Limb (tissue), 2 donors: ENCODE results near the gene GSTM5.
A peak's percentile ranks its signal among the peaks of the same experiment; 100 is the strongest.
"Not testable (repeated sequence)": the region's sequence is repeated elsewhere in the genome, so short reads cannot be mapped to it uniquely, and the experiment has no call there.

ENCODE experiments used
- DNase-seq, 2 donors: peaks; one replicate each; pipeline ENCODE4 v3.0.0-alpha.2; 2016; ENCODE audit errors: extremely low spot score in 2 of 2

Gene GSTM5

GRCh38 chr1:109728870-109729269 is 16.8 kb downstream of the GSTM5 start:
- DNase-seq: no peak

GRCh38 chr1:109730666-109731065 is 18.6 kb downstream of the GSTM5 start:
- DNase-seq: no peak

- DNase-seq: no peak
These were observed 20.4 kb downstream of the GSTM5 start for GRCh38 chr1:109732390-109732881.

- DNase-seq: peak in 1 of 2 donors; percentile 12
These were observed 21.3 kb downstream of the GSTM5 start for GRCh38 chr1:109733236-109733870.

GRCh38 chr1:109739738-109740614 is 27.9 kb downstream of the GSTM5 start:
- DNase-seq: peak; percentile 75 to 92

- no peak for DNase-seq
These were observed 28.7 kb downstream of the GSTM5 start, which contains the start of gene GSTM3 for GRCh38 chr1:109740615-109741373. Gene GSTM3 (minus strand): TSS chr1:109741038. CDS start chr1:109740287, 751 bp downstream.

- not testable (repeated sequence) for DNase-seq
These were observed 36.3 kb downstream of the GSTM5 start for GRCh38 chr1:109748311-109748710.

- no peak for DNase-seq
These were observed 37.2 kb downstream of the GSTM5 start for GRCh38 chr1:109749221-109749620.

GRCh38 chr1:109750241-109750882 is 38.3 kb downstream of the GSTM5 start:
- DNase-seq: no peak

GRCh38 chr1:109750920-109751319 is 38.9 kb downstream of the GSTM5 start:
- no peak for DNase-seq

GRCh38 chr1:109751531-109752260 is 39.6 kb downstream of the GSTM5 start:
- DNase-seq: no peak

- no peak for DNase-seq
These were observed 42.7 kb downstream of the GSTM5 start for GRCh38 chr1:109754738-109755137.

GRCh38 chr1:109756325-109756724 is 44.3 kb downstream of the GSTM5 start:
- DNase-seq: not testable (repeated sequence)

GRCh38 chr1:109756848-109757521 is 44.9 kb downstream of the GSTM5 start:
- DNase-seq: peak in 1 of 2 donors; percentile 4

- DNase-seq: peak in 1 of 2 donors; percentile 12
These were observed 46.1 kb downstream of the GSTM5 start for GRCh38 chr1:109757936-109758786.

- no peak for DNase-seq
These were observed 47.7 kb downstream of the GSTM5 start for GRCh38 chr1:109759513-109760334.

- no peak for DNase-seq
These were observed 48.7 kb downstream of the GSTM5 start for GRCh38 chr1:109760581-109761226.
